SK-N-MC (cell line): ENCODE data around the gene SDK2.

Experiments used
- EZH2 ChIP-seq: fragments of 200-600 bp; sonication (generic); IDR thresholded peaks from one replicate; pipeline ENCODE4 v1.6.1; 2017; ENCODE audit warnings: antibody characterized with exemption
- FOXP2 ChIP-seq: optimal IDR thresholded peaks from 2 replicates; pipeline ENCODE3; 2011; ENCODE audit warnings: mild to moderate bottlenecking, moderate library complexity; ENCODE audit not compliant: insufficient read depth; ENCODE audit errors: extremely low read length, control extremely low read depth
- POLR2AphosphoS5 ChIP-seq: IDR thresholded peaks from 2 replicates; pipeline ENCODE4 v1.6.1; 2012; ENCODE audit warnings: mild to moderate bottlenecking, low read depth, low read length, borderline replicate concordance

DNA sequence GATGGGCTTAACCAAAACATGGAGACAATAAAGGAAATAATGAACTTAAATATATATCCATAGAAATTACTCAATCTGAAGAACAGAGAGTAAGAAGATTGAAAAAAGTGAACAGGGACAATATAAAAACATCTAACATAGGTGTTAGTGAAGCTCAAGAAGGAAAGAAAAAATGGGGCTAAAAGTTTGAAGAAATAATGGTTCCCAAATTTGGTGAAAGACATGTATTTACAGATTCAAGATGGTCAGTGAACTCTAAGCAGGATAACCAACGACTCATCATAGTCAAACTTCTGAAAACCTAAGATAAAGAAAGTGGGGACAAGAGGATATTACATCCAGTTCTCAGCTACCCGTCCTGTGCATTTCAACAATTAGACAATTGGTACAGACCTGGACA lies 22.6 kb downstream of the SDK2 start:
- TF ChIP-seq POLR2AphosphoS5 (no peak), EZH2 (no peak), FOXP2 (no peak)
